G401.6 (cell line): Measurements from ENCODE around the gene IMPDH1.
"Not testable (repeated sequence)": the region's sequence is repeated elsewhere in the genome, so short reads cannot be mapped to it uniquely, and the experiment has no call there.

ENCODE experiments used
- FAIRE-seq: peaks from 2 replicates; lab custom pipeline; 2012; peaks lifted over from hg19 to GRCh38; lab: Jason Lieb, UNC

IMPDH1 gene

DNA sequence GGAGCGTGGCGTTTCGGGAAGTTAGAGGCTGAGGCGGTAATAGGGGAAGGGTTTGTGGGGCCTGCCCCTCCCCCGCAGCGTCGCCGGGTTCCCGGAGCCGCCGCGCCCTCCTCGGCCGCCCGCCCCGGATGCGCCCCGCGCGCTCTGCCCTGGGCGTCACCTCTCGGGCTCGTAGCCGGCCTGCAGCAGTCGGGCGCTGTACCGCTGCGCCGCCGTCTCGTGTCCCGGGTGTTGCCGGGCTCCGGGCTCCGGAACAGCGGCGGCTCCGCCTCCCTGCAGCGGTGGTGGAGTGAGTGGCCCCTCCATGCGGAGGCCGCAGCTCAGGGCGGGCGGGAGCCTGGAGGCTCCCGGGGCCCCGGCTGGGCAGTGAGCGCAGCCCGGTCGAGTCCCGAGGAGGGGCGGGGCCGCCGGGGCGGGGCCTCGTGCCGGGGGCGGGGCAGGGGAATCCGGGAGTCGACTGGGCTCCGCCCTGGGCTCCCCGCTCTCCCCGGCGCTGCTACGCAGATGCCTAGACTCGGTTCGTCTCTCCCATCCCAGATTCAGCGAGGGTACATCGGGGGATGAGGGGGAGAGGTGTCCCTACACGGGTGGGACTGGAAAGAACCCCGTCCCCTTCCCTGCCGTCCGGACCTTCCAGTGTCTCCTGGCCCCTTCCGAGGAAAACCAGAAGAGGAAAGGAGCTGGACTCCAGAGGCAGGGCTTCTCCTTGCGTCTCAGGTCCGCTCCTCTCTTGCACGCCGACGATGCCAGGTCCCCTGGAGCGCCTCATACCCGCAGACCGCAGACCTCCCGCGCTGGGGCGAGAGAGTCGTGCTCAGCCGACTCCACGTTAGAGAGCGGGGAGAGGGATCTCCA is at the start of gene IMPDH1:
TSS of gene IMPDH1 (minus strand) at position 387 of the 855 bp plus-strand sequence. CDS start at position 306, 81 bp downstream.
- FAIRE-seq, result no peak

DNA sequence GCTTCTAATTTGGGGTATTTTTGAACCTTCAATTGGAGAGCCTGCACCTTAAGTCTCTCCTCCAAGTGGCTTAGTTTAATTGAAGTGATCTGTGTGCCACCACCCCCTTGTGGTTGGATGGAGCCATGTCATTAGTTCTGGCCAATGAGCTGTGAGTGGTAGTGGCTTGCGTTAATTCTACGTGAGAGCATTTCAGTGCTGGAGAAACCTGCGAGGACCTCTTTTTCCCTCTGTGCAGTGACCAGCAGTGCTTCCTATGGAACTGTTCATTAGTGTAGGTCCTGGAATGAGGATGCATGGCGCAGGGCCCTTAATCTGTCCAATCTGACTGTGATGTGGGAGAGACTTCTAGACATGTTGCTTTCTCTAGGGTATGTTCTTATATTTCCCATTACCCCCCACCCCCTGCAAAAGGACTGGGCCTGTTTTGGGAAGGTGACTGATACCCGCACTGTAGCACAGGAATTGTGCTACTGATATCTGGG is 49.7 kb upstream of the IMPDH1 start:
- FAIRE-seq, result peak; percentile 25

DNA sequence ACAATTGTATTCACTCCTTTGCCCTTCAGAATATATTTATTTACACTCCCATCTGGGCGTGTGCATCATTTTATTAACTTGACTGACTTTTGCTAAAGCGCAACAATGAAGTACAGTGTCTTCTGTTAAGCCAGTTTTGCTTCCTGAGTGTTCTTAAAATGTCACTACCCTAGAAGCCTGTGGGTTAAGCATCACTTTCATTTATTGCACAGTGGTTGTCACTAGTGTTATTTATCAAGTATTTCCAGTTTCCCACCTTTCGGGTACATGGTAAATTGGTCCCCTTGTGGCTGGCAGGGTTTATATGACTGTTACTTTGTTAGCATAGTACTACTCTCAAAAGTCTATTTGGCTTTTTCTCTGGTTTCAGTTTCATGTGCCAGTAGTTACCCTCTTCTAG is 49.2 kb upstream of the IMPDH1 start:
- FAIRE-seq, result no peak

DNA sequence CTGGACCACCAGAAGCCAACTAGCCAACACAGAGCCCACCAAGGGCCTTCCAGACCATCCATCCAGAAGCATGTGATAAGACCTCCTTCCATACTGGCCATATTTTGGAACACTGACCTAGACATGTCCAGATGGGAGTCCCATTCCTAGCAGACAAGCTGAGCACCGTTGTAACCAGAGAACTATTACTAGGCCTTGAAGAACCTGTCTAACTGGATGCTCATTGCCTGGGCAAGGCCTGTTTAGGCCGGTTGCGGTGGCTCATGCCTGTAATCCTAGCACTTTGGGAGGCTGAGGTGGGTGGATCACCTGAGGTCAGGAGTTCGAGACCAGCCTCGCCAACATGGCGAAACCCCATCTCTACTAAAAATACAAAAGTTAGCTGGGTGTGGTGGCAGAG is 47.6 kb upstream of the IMPDH1 start:
- FAIRE-seq, result not testable (repeated sequence)

DNA sequence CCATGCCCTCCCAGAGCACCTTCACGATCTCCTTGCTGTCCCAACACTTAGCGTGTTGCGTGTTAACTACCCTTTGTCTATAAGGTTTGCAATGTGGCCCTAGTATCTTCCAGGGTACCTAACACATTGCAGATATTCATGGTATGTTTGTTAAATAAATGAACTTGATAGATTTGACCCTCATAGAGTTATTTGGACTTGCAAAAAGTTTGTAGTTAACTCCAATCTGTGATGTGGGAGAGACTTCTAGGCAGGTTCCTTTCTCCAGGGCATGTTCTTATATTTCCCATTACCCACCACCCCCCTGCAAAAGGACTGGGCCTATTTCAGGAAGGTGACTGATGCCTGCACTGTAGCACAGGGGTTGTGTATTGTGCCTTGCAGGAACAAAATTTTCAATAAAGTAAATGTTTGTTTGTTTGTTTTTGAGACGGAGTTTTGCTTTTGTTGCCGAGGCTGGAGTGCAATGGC is 46.5 kb upstream of the IMPDH1 start:
- FAIRE-seq, result no peak

DNA sequence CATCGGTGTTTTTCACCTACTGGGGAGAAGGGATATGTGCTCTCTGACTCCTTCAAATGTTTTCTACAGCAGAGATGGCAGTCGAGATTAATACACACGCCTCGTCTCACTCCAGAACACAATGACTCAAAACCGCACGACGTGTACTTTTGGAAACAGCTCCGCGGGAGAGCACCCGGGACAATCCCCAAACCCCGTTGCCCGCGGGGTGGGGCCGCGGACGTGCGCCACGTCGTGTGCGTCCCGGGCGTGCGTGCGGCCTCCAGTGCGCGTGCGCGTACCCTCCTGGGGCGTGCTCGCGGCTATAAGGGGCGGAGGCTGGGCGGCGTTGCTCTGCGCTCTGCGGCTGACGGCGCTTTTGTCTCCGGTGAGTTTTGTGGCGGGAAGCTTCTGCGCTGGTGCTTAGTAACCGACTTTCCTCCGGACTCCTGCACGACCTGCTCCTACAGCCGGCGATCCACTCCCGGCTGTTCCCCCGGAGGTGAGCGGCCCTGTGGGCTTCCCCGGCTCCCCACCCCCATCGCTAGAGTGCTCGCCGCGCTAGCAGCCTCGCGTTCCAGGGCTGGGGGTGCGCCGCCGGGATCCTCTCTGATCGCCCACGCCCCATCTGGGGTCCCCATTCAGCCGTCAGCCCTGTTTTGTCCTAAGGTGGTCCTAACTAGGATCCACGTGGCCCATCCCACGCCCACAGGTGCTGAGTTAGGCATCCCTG is 45.9 kb upstream of the IMPDH1 start, which contains the start of gene HILPDA:
TSS of gene HILPDA (plus strand) at position 336 of the 712 bp plus-strand sequence. CDS start 1,391 bp downstream, outside the sequence.
- FAIRE-seq, result no peak

DNA sequence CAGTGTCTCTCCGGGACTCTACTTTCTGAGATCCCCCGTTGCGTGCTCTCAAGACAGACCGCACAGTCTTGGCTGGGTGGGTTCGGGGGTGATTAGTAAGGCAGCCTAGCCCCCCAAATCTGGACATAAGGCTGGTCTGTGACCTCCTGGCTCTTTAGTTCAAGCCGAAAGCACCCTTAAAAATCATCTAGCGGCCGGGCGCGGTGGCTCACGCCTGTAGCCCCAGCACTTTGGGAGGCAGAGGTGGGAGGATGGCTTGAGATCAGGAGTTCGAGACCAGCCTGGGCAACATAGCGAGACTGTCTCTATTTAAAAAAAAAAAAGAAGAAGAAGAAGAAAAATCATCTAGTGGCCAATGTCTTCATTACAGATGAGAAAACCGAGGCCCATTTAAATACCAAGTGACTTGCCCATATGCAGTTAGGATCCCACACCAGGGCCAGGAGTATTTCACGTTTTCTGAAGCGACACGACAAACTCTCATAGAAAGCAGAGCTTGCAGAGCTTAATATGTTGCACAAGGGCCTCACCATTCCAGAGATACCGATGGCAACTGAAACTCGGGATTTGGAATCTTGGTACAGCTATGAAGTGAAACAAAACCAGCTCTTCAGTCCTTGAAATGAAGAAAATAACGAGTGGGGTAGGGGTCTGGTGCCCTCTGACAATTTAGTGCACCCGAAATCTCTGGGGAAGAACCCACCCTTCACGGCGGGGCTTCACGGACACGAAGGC is 45.2 kb upstream of the IMPDH1 start:
- no peak for FAIRE-seq

DNA sequence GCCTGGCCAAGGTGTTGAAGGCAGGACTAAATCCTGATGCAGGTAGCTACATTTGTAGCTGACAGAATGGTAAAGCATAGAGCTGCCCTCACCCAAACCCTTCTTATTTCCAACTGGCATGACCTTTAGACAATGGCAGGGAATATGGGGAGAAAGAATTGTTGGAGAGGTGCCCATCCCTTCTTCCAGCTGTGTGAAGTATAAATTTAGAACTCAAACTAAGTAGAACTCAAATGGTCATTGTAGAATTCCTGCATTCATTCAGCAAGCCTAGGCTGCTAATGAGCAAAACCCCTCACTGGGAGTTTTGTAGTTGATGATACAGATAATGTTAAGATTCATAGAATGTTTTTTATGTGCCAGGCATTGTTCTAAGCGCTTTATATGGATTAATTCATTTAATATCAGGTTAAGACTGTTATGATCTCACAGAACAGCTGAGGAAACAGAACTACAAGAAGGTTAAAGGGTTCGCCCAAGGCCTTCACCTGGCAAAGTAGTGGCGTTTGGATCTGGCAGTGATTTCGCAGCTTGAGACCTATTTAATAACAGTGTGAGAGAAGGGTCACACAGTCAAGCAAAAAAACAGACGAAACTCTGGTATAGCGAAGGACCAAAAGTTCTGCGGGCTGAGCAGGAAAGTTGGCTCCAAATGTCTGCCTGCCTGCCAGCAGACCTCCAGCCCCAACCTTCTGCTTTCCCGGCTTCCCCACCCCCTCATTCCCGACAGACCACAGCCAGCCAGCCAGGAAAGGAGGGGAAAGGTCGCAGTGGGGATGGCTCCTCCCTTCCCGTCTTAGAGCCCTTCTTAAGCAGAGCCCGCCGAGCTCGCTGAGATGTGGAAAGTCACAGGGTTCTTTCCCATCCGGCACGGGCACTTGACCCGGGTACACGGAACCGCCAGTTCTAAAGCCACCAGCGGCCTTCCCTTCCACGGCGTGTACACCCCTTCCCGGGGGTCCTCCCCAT is 44.3 kb upstream of the IMPDH1 start:
- no peak for FAIRE-seq

DNA sequence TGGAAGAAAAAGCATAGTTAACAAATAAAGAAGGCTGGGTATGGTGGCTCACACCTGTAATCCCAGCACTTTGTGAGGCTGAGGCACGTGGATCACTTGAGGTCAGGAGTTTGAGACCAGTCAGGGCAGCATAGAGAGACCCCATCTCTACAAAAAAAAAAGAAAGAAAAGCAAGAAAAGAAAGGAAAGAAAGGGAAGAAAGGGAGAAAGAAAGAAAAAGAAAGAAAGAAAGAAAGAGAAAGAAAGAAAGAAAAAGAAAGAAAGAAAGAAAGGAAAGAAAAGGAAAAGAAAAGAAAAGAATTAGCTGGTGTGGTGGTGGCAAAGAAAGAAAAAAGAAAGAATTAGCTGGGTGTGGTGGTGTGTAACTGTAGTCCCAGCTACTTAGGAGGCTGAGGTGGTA is 42.8 kb upstream of the IMPDH1 start:
- FAIRE-seq, result no peak

DNA sequence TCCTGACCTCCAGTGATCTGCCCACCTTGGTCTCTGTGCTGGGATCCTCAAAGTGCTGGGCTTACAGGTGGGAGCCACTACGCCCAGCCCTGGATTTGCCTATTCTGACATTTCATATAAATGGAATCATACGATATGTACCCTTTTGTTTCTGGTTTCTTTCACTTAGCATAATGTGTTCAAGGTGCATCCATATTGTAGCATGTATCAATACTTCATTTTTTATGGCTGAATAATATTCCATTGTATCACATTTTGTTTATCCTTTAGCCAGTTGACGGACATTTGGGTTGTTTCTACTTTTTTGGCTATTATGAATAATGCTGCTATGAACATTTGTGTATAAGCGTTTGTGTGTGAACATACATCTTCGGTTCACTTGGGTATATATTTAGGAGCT is 41.1 kb upstream of the IMPDH1 start:
- no peak for FAIRE-seq

DNA sequence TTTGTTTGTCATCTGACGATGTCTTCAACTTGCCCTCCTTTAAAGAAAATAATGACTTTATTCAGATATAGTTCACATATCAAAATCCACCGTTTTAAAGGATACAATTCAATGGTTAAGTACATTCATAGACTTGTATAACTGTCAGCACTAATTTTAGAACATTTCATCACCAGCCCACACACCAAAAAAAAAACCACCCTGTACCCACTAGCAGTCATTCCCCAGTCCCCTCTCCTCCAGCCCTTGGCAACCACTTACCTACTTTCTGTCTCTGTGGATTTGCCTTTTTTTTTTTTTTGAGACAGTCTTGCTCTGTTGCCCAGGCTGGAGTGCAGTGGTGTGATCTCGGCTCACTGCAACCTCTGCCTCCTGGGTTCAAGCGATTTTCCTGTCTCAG is 40.6 kb upstream of the IMPDH1 start:
- no peak for FAIRE-seq

DNA sequence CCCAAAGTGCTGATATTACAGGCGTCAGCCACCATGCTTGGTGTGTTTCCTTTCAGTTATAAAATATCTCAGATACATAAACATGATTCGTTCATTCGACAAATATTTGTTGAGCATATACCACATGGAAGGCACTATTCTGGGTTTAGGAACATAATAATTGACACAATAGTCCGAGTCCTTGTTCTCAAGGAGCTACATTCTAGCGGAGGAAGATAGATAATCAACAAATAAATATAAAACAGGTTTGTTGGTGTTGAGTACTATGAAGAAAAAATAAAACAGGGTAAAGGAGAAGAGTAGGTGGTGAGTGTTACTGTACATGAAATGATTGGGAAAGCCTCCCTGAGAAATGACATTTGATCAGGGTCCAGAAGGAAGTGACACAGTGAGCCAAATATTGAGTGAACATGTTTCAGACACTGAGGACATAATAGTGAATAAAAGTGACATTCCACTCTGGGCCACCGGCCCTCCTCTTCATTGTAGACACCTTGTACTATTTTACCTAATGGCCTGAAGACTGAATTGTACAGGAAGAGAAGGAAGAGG is 39.0 kb upstream of the IMPDH1 start:
- no peak for FAIRE-seq

DNA sequence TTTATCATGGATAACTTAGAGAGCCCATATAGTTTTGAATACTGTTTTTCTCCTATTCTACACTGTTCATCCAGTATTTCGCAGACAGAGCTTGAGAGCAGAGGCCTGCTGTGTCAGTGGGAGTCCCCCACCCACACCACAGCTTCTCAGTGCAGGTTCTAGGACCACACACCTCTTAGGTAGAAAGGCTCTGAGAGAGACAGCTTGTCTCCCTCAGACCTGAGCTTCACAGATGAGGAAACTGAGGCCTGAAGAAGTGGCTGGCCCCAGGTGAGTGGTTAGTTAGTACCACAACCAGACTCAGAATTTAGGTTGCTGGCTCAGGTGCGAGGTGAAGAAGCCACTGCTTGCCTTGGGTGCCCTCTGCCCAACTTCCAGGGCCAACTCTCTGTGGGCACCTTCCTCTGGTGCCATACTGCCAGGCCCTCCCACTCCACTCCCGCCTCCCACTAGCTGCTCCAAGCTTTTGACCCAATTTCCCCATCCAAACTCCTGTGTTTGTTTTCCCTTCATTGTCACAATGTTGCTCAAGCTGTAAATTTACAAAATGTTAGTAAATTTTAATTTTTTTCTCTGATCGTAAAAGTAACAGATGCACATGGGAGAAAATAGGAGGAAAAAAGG is 38.3 kb upstream of the IMPDH1 start:
- FAIRE-seq, result no peak

DNA sequence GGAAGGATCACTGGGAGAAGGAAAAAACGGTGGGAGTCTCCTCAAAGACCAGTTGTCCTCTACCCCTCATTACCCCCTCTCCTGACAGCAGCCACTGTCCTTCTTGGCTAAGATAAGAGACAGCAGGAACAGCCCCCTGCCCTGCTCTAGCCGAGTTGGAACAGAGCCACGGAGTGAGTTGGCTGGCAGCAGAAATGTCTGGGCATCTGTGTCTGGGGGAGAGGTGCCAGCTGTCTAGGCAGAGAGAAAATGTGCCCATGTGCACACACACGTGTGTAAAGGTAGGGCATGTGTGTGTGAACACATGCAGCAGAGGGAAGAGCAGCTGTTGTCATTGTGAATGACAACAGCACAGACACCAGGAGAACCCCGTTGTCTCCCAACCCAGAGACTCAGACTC is 36.5 kb upstream of the IMPDH1 start:
- no peak for FAIRE-seq

DNA sequence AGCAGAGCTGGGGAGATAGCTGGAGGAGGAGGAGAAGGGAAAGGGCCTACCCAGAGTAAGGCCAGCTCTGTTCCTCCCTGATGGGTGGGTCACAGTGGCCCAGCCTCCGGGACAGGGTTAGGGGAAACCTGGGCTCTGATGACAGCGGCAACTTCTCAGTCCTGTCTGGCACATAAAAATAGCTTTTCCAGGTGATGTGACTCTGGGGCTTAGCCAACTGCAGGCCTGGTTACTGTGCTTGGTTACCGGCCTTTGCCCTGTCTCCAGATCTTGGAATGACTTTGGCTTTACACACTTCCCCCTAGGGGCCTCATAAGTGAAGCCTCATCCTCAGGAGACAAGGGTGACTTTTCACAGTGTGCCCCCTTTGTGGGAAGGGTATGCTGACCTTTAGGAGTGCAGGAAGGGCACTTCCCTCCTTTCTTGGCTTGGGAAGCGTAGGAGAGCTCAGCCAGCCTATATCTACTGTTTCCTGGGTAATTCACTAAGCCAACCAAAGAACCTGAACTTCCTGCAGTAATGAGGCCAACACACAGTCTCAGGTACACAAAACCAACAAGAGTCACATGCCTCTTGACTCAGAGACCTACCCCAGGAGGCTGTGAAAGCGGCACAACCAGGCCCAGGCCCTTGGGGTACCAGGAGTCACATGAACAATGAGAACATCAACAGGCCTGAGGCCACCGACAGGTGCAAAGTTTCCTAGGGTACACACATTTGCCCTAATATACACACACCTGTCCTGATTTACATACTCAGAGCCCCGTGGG is 34.2 kb upstream of the IMPDH1 start:
- FAIRE-seq, result no peak

DNA sequence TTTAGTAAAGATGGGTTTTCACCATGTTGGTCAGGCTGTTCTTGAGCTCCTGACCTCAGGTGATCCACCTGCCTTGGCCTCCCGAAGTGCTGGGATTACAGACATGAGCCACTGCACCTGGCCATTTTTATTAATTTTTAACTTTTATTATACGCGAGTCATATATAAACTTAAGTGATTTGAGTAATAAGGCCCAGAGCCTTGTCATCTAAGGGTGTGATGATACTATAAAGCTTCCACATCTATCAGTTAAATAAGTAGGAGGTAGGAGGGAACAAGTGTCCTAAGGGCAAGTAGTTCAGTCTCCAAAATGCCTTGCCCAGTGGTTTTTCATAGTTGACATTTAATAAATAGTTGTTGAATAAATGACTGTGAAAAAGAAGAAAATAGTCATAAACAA is 32.6 kb upstream of the IMPDH1 start:
- no peak for FAIRE-seq

DNA sequence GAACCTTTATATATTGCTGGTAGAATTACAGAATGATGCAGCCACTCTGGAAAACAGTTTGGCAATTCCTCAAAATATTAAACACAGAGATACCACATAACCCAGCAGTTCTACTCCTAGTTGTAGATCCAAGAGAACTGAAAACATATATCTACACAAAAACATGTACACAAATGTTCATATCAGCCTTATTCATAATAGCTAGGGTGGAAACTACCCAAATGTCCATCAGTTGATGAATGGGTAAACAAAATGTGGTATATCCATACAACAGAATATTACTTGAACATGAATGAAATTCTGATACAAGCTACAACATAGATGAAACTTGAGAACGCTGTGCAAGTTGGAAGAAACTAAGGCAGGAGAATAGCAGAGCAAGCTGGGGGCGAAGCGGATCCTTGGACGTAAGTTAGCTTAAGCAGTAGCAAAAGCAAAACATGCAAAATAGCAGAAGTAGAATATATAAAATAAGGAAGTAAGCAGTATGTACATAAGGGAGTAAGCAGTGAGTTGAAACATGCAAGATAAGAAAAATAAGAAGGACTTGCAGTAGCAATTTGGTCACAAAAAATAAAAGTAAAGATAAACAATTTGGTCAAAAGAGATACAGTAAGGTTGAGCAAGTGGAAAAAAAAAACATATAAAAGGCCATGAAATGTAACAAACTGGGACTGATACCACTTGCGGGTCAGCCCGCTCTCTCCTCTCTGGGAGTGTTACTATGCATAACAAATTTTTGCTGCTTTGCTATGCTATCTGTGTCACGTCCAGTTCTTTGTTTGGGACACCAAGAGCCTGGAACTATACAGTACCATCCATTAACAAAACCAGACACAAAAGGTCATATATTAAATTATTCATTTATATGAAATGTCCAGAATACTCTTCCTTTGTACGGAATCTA is 27.9 kb upstream of the IMPDH1 start:
- FAIRE-seq, result no peak

DNA sequence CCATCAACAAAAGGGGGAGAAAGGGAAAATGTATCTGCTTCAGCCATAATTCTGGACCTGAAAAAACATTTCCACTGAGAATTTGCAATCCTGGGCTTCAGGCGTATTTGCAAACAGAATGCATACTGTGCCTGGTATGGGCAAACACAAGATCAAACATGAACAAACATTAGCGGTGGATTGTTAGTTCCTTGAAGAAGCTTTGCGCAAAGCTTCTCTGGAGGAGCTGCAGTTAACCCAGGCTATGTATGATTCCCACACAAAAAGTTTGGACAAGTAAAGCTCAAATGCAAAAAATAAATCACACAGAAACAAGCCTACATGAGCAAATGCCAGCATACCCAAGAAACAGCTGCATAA is 25.5 kb upstream of the IMPDH1 start:
- no peak for FAIRE-seq
